Erythroblast (primary cell): Measurements from ENCODE around the gene CLCNKB.

Source experiments
- GATA1 ChIP-seq: IDR thresholded peaks from 2 replicates; pipeline ENCODE4 v1.6.1; 2011; ENCODE audit warnings: low read depth, mild to moderate bottlenecking, control low read depth, low read length, moderate library complexity
- POLR2A ChIP-seq: IDR thresholded peaks from 2 replicates; pipeline ENCODE4 v1.6.1; 2011; ENCODE audit warnings: mild to moderate bottlenecking, low read length

DNA sequence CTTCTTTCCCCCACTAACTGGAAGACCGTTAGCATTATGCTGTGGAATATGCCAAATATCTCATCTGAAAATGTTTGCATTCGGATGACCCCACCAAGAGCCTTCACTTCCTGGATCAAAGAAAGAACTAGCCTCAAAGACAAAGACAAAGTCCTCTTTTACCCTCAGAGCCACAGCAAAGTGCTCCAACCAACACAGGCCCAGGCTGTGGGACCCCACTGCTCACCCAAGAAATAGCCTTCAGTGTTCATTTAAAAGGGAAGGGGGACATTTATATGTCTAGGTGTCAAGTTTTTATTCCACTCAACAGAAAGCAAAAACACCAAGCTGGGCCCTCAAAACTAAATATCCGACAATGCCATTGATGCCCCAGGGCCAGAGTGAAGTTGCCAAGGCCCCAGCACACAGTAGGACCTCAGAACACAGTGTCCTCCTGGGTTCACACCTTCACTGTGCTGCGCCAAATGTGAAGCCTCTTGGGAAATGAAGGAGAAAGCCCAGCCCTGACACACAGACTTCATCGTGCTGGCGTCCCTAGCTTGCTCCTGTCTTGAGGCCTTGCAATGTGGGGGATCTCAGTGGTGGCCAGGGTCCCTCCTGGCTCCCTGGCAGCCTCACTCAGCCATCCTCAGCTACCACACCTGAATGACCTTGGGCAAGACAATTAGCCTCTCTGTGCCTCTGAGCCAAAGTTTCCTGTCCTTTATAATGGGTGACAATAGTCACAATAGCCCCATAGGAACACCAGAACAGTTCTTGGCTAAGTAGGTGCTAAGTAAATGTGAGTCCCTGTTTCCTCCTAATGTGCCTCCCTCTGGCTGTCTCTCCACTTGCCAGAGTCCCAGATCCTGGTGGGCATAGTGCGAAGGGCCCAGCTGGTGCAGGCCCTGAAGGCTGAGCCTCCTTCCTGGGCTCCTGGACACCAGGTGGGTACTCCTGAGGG, 11.3 kb downstream of the CLCNKB start:
- no peak for TF ChIP-seq POLR2A
- no peak for TF ChIP-seq GATA1
